Tibial nerve (tissue), 4 donors: ENCODE data around the gene AFG3L2.

Experiments
- EP300 ChIP-seq, 2 donors: sonication (generic); formaldehyde crosslinking; IDR thresholded peaks; one replicate each; pipeline ENCODE4 v1.6.1; 2017; ENCODE audit warnings: antibody characterized with exemption in 2 of 2, mild to moderate bottlenecking in 1 of 2
- TF ChIP-seq, protein P1 (sequence below), 5 experiments: fragments of 200-600 bp in 3 of 5; fragments of 450-650 bp in 2 of 5; sonication (generic) in 3 of 5; IDR thresholded peaks; one replicate each; pipeline ENCODE4 v1.5.1; 2016 to 2019; ENCODE audit warnings: antibody characterized with exemption in 5 of 5, mild to moderate bottlenecking in 3 of 5, moderate library complexity in 2 of 5

GRCh38 chr18:12288403-12288755 is 88.6 kb downstream of the AFG3L2 start:
- TF ChIP-seq, protein P1, sequence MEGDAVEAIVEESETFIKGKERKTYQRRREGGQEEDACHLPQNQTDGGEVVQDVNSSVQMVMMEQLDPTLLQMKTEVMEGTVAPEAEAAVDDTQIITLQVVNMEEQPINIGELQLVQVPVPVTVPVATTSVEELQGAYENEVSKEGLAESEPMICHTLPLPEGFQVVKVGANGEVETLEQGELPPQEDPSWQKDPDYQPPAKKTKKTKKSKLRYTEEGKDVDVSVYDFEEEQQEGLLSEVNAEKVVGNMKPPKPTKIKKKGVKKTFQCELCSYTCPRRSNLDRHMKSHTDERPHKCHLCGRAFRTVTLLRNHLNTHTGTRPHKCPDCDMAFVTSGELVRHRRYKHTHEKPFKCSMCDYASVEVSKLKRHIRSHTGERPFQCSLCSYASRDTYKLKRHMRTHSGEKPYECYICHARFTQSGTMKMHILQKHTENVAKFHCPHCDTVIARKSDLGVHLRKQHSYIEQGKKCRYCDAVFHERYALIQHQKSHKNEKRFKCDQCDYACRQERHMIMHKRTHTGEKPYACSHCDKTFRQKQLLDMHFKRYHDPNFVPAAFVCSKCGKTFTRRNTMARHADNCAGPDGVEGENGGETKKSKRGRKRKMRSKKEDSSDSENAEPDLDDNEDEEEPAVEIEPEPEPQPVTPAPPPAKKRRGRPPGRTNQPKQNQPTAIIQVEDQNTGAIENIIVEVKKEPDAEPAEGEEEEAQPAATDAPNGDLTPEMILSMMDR (IDR thresholded peaks at IDR 0.05): no peak
- no peak for TF ChIP-seq EP300 (IDR thresholded peaks at IDR 0.05)
